Endothelial cell of umbilical vein (primary cell): ENCODE measurements around the gene NCMAP.

ENCODE experiments used
- CTCF ChIP-seq, 2 donors: IDR thresholded peaks; 1 replicate in 1 of 2; 2 replicates in 1 of 2; pipeline ENCODE4 v1.5.1; 2011; ENCODE audit warnings: low read length in 2 of 2, mild to moderate bottlenecking in 2 of 2, moderate library complexity in 2 of 2, control low read depth in 1 of 2, inconsistent platforms in 1 of 2, low read depth in 1 of 2; ENCODE audit not compliant: insufficient read depth in 1 of 2; ENCODE audit errors: extremely low read depth in 1 of 2
- POLR2A ChIP-seq: IDR thresholded peaks from 2 replicates; pipeline ENCODE4 v1.6.1; 2012; ENCODE audit warnings: low read depth, mild to moderate bottlenecking, control low read depth, low read length
- TF ChIP-seq, protein P1 (sequence below): IDR thresholded peaks from 2 replicates; pipeline ENCODE4 v1.6.1; 2011; ENCODE audit not compliant: insufficient read depth, insufficient read length

GRCh38 chr1:24557711-24558131 is 1.8 kb downstream of the NCMAP start:
- TF ChIP-seq CTCF (IDR thresholded peaks at IDR 0.05; ENCODE audit: extremely low read depth in 1 of 2, insufficient read depth in 1 of 2, low read depth in 1 of 2, low read length in 2 of 2) (no peak), POLR2A (no peak)
- TF ChIP-seq, protein P1, sequence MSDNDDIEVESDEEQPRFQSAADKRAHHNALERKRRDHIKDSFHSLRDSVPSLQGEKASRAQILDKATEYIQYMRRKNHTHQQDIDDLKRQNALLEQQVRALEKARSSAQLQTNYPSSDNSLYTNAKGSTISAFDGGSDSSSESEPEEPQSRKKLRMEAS = no peak
